Epithelial cell of esophagus (primary cell): ENCODE results near the gene PTBP2.
"Not testable (repeated sequence)": the region's sequence is repeated elsewhere in the genome, so short reads cannot be mapped to it uniquely, and the experiment has no call there.

ENCODE experiments used
- DNase-seq: peaks from one replicate; pipeline ENCODE4 v3.0.0; 2010; ENCODE audit warnings: low read depth
- H3K4me3 ChIP-seq: 2 replicates; pipeline ENCODE4 v1.5.1; 2011; ENCODE audit warnings: mild to moderate bottlenecking, low read length, control low read depth
- CTCF ChIP-seq: IDR thresholded peaks from 2 replicates; pipeline ENCODE4 v1.5.1; 2011; ENCODE audit warnings: low read depth, mild to moderate bottlenecking, low read length, control low read depth, inconsistent platforms; ENCODE audit not compliant: insufficient read depth; ENCODE audit errors: missing control alignments

The PTBP2 gene

GRCh38 chr1:96782206-96782605, 60.6 kb downstream of the PTBP2 start:
- DNase-seq = no peak
- no peak for TF ChIP-seq CTCF
- no peak overlapping the region for H3K4me3 ChIP-seq

GRCh38 chr1:96782856-96783255, 61.3 kb downstream of the PTBP2 start:
- TF ChIP-seq CTCF = no peak
- no peak overlapping the region for H3K4me3 ChIP-seq
- DNase-seq = peak; percentile 37

GRCh38 chr1:96790599-96790998, 69.0 kb downstream of the PTBP2 start:
- no peak for DNase-seq
- no peak for TF ChIP-seq CTCF
- H3K4me3 ChIP-seq = no peak overlapping the region

- no peak for DNase-seq
- no peak for TF ChIP-seq CTCF
- no peak overlapping the region for H3K4me3 ChIP-seq
Measured at GRCh38 chr1:96792220-96792619, 70.6 kb downstream of the PTBP2 start.

- DNase-seq, H3K4me3 ChIP-seq: not testable (repeated sequence)
Measured at GRCh38 chr1:96801696-96802095, 80.1 kb downstream of the PTBP2 start.

- H3K4me3 ChIP-seq = no peak overlapping the region
- DNase-seq = no peak
- no peak for TF ChIP-seq CTCF
Measured at GRCh38 chr1:96804648-96805047, 83.1 kb downstream of the PTBP2 start.

- no peak overlapping the region for H3K4me3 ChIP-seq
- DNase-seq = no peak
- no peak for TF ChIP-seq CTCF
Measured at GRCh38 chr1:96808191-96808590, 86.6 kb downstream of the PTBP2 start.

- no peak for TF ChIP-seq CTCF
- H3K4me3 ChIP-seq = no peak overlapping the region
- DNase-seq = no peak
Measured at GRCh38 chr1:96815914-96816313, 94.3 kb downstream of the PTBP2 start.
